ENCODE measurements around the gene NID2.

NID2 gene

DNA sequence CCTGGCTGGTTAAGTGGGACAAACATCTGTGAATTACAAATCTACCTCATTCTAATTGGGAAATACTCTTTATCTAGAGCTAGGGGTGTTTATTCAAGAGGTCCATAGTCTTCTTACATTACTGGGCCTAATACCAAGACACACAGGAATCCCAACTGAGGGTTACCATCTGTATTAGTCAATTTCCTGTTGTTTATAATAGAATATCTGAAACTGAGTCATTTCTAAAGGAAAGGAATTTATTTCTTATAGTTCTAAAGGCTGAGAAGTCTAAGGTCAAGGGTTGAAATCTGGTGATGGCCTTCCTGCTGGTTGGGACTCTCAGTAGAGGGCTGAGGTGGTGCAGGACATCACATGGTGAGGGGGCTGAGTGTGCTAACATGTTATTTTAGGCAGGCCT is 43.5 kb downstream of the NID2 start:
- DNase-seq (ENCODE audit: low read depth) = peak; percentile 67

DNA sequence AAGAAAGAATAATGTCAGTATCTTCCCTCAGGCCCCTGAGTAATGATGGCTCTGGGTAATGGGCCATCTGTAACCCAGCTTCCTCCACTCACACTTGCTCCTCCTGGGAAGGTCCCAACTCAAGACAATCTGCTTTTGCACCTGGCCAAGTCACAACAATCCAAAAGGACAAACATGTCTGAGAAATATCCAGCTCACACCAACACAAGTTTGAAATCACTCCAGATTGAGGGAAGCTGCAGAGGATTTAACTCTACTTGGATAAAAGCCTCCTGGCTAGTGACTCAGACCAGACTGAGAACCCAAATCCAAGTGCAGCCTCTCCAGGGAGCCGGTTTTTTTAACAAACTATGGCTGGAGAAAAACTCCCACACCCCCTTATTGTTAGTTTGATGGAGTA is 45.3 kb downstream of the NID2 start:
- DNase-seq (ENCODE audit: low read depth) = peak; percentile 51

DNA sequence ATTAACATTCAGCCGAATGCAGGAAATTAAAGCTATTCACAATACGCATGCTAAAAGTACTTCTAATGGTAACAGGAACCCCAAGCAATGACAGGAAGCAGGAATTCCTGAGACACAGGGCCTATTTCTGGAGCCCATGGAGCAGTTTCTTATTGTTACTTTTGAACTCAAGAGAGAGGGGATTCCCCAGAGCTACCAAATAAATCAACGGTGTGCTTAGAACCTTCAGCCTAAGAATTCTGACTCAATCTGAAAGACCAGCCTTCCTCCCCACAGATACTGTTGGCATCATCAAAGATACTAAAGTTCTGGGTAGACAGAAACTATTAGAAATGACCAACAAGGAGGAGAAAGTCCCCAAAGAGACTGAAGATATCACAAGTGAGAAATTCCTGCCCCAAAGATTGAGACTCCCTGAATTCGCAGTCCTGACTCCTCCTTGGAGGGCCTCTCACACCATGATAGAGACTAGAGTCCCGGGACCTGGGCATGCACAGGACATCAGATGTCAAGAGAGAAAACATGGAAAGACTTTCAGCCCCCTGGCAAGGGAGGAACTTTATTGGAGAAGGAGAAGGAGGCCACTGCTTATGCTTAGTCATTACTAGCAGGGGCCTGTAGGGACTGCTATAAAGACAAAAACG is 46.8 kb downstream of the NID2 start:
- no peak for DNase-seq (ENCODE audit: low read depth)

DNA sequence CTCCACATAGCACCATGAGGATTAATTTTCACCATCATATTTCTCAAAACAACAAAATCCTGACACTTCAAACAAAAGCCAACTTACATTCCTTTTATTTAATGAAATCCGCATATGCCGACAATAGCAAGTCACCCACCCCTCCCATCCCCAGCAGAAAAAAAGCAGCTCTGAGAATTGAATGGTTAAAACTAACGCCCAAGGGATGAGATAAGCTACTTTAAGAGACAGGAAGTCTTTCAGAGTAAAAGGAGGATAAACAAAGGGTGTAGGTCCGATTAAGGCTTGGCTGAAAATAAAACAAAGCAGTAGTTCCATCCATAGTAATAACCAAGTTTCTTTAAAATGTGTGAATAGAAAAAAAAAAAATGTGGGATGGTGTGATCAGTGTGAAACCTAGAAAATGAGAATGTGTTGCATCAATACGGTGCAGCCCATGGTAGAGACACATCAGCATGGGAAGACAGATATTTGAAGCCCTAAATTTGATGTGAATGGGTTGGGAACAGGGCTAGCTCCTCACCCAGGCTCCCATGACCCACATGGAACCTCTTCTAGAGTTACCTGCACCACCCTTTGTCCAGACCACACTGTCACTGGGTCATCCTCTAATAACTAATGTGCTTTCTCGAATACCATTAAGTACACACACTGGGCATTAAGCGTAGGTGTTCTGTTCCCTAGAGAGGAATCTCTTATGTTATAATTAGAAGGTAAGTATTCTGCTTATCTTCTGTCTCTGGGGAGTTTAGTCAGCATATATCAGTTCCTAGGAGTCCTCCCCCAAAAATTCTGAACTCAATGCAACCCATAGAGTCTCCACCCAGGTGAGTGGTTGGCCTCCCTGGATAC is 47.8 kb downstream of the NID2 start:
- DNase-seq (ENCODE audit: low read depth) = no peak

DNA sequence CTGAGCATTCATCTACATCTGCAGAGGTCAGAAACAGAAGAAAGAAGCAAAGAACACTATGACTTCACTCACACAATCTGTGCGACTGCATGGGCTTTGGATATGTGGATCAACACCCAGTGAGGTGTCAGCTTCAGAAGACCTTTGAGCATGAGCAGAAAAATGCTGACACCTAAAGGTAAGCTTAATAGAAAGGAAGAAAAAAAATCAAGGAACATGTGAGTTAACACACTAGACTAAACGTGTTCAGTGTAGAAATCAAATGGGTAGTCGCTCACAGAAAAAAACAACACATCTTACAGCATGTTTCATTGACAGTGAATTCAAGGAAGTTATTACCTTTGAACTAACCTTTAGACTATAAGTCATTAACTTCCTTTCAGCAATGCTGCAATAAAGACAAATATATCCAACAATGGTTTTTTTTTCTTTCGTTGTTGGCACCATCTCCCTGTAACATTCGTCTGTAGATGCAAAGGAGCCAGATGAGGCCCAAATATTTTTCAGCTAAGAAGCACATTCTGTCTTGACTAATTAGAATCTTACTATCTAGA is 48.6 kb downstream of the NID2 start:
- DNase-seq (ENCODE audit: low read depth) = no peak

DNA sequence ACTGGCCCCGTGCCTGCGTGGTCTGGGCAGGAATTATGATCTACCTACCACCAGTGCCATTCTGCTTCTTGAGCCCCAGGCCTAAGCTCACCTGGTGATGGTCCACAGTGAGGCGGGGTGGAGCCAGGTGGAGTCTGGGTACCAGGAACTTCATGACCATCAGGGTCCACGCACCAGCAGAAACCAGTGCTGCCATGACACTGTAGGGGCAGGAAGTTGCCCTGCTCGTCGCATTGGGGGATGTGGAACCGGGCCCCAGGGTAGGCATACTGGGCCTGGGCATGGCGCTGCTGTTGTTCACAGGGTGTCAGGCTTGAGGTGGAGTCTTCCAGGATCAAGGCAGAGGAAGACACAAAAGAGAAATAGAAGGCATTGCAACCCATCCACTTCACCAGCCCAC is 49.9 kb downstream of the NID2 start:
- no peak for DNase-seq (ENCODE audit: low read depth)

DNA sequence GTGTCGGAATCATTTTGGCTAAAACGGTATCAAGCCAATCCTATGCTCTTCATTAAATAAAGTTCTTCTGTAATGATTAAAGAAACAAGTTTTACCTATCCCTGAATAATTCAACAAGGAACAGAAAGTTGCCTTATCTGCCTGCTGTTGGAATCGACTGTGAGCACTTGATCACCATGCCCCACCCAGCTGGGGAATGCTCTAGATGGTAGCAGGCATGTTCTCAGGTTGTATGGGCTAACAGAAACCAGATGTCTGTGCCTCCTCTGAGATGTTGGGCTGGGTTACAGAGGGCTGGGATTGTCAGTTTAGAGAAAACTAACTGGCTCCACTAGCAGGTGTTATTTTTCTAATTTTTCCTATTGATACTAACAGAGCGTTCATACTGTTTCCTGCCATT is 50.6 kb downstream of the NID2 start:
- peak; percentile 33 for DNase-seq (ENCODE audit: low read depth)

DNA sequence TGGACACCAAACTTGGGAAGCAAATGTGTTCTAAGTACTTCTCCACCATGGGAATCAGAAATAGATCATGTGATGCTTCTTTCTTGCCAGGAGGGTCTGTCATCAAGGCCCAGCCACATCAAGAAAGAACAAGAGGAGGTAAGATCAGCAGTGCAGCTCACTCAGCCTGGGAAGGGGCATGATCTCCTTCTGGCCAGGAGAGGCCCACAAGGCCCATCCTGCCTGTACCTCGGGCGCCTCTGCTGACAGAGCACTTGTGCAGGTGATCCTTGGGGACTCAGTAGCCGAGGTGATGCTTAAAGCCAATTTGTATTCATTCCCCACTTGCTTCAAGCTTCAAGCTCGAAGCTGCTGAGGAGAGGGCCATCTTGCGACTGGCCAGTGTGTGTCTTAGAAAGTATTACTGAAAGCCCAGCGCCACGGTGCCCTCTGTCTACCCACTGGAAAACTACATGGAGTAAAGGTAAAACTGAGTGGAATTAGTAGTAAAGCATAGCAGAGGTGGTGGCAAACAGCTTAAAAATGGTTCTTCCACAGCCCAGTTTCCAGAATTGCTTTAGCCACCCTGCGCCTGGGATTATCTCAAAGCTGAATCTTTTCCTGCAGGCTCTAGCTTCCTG is 53.3 kb downstream of the NID2 start:
- no peak for DNase-seq (ENCODE audit: low read depth)

DNA sequence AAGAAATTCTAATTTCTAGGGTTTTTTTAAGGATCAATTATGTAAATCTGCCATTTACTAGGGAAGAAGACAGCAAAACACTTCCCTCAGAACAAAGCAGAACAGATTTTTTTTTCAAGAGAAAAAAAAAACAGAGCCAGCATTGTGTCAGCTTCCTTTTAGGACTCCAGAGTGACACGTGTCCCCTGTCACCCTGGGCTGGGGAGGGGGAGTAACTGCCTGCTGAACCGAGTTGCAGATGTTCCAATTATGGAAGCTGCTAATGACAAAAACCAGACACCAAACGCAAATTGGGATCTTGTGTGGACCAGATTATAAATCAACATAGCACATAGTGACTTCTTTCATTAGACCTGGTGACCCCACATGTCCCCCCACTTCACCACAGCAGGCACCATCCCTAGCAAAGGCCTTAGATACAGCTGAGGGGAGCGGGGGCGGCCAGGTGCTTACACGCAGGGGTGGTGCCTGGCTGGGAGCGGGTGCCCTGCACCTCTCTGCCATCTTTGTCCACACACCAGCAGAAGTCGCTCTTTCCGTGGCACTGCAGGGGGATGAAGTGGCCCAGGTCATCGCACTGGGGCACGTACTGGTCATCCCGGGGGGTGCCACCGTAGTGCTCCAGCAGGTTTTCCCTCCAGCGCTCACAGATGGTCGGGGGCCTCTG is 54.1 kb downstream of the NID2 start:
- DNase-seq (ENCODE audit: low read depth) = no peak

DNA sequence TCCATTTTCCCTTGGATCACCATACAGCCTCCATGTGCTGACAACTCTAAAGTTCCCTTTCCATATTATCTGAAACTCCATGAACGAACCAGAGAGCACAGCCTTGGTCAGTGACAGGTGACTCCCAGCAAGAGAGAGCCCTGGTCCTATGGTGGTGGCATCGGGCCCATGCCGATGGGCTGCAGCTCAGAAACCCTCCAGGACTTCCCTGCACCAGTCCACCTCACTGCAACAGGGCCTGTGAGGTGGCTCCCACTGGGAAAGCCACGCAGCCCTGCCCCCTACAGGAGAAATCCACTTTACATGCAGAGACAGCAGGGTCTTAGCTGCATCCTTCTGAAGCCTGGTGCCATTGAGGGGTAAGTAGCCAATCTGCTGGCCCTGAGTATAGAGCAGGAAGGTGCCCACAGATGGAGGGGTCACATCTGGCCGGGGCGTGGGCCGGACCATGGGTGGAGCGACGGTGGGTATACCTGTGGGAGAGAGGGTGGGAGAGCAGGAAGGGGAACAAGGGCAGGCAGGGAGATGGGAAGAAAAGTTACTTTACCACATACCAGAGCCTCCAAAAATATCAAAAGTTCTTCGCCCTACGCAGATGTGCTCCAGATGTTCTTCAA is 54.8 kb downstream of the NID2 start:
- no peak for DNase-seq (ENCODE audit: low read depth)

DNA sequence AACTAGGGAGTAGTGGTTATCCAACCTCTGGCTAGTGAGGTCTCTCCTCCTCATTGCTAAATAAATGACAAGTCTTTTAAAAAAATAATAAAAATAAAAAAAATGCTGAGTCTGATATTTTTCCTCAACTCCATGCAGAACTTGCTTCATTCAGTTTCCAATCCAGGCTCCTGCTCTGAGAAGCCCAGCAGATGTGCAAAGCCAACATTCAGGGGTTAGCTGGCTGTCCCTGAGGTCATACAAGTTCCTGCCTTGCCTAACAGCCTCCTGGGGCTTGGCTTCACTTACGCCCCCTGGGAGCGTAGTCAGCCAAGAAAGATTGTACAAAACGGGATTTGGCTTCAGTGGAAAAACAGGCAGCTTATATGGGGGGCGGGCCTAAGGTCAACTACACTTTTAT is 56.2 kb downstream of the NID2 start:
- DNase-seq (ENCODE audit: low read depth) = peak; percentile 60

DNA sequence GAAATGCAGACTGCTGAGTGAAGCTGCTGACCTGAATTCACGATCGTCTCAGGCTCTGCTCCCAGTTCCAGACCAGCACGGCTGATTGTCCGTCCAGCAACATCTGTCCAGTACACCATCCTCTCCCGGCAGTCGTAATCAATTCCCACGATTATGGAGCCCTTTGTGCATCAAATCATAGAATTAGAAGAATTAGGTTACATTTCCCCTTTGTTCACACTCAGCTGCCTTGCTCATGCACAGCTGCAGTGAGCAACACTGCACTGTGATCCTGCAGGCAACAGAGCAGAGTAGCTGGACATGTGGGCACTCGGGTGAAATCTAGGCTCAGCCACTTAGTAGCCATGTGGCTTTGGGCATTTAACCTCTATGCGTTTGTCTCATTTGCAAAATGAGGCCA is 57.3 kb downstream of the NID2 start:
- DNase-seq (ENCODE audit: low read depth) = no peak

DNA sequence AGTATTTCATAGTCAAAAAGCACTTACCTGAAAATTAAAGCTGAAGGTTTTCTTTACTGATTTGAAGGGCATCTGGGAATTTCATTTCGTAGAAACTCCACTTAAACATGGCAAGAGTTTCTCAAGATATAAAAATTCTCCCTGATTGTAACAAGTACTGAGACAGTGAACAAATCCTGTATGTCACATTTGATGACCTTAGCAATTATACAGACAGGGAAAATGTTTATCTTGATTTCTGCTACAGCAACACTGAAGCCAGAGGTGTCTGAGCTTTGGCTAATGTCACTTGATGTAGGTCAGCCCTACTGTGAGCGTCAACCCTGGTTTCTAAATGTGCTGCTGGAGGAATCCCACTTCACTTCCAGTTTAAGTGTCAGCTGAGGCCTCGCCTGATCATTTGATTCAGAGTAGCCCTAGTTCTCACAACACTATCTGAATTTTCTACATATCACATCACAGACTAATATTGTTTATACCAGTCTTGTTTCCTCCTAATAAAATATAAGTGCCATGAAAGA is 58.6 kb downstream of the NID2 start:
- no peak for DNase-seq (ENCODE audit: low read depth)

DNA sequence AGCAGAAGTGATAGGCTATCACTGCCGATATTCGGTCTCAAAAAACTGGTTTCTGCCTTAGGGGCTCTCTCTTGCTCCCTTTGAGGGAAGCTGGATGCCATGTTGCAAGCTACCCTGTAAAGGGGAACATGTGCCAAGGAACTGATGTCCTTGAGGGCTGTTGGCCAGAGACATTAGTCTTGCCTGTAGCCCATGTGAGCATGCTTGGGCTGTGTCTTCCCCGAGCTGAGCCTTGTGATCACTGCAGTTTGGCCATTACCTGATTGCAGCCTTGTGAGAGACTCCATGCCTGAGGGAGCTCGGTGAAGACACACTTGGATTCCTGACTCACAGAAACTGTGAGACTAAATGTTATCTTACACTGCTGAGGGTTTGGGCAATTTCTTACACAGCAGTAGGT is 60.7 kb downstream of the NID2 start:
- DNase-seq (ENCODE audit: low read depth) = no peak

DNA sequence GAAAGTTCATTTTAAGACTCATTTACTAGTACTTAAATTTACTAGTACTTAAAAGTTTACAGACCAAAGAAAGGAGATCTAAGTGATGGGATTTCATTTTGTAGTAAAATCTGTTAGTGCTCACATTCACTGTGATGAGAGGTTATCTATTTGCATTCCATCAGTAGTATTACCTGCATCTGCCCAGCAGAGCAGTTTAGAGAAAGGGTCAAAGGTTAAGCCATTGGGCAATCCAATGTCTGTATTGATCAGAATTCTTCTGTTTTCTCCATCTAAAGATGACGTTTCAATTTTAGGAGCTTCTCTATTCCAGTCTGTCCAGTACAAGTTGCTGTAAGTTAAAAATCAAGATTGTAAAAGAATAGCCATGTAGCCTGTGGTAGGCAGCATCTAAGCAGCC is 61.2 kb downstream of the NID2 start:
- no peak for DNase-seq (ENCODE audit: low read depth)

DNA sequence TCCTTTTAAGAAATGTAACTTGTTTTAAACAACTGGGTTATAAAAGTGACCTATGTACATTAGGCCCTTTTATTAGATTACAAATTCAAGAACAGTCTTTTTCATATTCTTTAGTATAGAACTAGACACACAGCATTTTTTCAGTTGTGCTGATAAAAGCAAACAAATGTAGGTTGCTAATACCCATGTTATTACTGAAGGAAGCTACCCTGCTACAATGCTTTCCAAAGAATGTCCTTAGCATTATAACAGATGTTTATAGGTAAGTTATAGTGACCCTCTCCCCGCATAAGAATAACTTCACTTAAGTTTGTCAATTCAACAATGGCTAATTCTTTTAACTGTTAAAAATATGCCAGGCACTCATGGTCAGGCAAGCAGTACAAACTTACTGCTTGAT is 61.6 kb downstream of the NID2 start:
- DNase-seq (ENCODE audit: low read depth) = no peak

DNA sequence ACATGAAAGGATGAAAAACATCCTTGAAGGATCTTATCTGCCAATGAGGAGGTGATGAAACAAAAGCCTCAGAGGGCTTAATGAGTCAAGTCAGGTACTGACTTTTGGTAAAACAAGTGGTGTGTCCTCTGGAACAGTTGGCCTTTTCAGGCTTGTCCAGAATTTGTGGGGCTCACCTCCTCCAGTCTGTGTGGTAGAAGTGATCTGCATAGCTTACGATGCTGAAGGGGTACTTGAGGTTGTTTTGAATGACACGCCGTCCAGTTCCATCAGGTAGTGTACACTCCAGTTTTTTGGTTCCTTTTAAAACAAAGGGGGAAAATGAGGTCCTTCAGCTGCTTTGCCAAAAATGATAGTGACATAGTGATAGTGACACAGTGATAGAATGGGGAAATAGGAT is 62.5 kb downstream of the NID2 start:
- DNase-seq (ENCODE audit: low read depth) = no peak

DNA sequence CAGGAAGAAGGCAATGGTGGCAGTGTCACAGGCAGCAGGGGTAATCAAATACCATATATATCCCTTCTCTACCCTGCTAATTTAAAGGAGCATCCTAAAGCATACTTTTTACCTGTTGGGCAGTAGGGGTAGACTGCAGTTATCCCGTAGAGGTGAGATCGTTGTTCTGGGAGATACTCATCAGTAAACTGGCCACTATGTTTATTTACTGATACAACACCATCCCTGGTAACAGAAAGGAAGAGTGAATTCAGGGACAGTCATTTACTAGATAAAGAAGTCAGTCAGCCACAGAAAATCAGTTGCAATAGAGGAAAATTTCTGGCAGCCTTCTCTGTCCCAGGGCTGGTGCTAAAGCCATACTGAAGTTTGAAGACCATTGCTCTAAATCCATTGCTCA is 63.2 kb downstream of the NID2 start:
- DNase-seq (ENCODE audit: low read depth) = no peak

DNA sequence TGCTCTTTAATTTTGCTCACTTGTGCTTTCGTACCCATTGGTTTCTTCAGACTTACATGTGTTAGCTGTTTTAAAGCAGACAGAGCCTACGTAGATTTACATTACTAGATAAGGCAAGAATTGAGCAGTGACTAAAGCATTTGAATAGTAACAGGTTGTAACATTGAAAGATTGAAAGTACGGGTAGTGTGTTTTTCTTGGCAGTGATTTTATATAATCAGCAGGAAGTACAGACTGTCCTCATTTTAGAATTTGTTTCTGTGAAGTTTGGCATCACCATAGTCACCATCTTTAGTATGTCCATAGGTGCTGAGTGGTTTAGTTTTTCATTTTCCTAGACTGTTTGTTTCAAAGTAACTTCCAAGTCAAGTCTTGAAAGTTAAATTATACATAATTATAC is 65.5 kb downstream of the NID2 start:
- DNase-seq (ENCODE audit: low read depth) = peak; percentile 71

DNA sequence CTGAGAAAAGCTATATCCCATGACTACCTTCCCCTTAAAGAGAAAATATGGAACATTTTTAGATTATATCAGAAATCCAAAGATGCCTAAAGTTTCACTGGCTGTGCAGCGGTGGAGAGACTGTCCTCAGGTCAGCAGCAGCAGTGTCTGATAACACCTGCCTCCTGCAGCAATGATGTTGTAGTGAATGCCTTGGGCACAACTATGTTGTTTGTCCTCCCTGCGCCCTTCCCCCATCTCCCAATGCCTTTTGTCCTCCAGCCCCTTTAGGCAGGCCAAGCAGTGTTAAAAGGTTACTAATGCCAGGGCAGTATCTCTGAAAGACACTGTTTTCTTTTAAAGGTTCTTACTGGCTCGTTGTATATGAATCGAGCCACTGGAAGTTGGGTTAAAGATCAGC is 66.3 kb downstream of the NID2 start:
- DNase-seq (ENCODE audit: low read depth) = no peak

DNA sequence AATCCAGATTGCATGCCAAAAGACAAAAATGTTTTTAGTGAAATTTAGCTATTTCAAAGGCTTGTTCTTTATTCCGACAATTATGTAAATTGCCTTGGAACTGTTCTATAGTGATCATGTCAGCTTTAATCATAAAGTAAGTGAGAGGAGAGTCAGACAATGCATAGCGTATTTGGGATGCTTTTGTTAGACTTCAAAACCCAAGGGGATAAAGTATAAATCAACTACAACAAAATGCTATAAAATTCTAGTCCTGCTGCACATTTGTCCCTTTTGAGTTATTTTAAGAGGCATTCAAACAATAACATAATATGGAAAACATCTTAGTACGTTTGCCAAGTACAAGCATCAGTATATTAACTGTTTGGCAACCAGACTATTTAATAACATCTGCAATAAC is 68.2 kb downstream of the NID2 start:
- DNase-seq (ENCODE audit: low read depth) = no peak

DNA sequence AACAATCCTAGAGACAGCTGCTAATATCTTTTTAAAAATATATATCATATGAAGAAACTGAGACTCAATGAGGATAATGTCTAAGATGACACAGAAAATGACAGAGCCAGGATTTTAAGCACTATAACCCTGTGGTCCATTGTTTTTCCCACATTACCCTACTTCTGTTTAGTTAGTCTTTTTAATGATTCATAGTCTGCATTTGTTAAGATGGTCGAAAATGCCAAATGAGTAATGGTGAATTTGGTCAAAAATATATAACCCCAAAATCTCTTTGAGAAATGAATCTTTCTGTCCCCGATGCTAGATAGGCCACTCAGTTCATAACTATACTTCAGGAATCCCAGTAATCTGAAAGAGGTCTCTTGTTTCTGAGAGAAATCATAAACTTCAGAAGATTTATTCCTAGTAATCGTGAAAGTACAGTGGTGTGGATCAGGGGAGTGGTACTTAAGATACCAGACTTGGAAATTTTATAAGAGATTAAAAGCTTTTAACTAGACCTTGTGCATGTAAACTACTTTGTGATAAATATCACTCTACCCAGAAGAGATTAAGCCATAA is 68.8 kb downstream of the NID2 start:
- no peak for DNase-seq (ENCODE audit: low read depth)
